Right lobe of liver (tissue), 6 donors: ENCODE data around the gene HADHB. TPM values are rescaled to one million over a fixed set of nuclear protein-coding genes. Genes with fewer than 3 reads are reported as not detected.

Source experiments
- ATAC-seq, 4 donors: fragments of 200-7000 bp; cut with Tn5 transposase; one replicate each; pipeline ENCODE4 v1.9.1; 2020; ENCODE audit warnings: mild to moderate bottlenecking in 4 of 4, moderate library complexity in 4 of 4
- DNase-seq, 3 donors: peaks; one replicate each; pipeline ENCODE4 v3.0.0-alpha.2; 2020
- H3K27ac ChIP-seq, 3 donors: fragments of 200-600 bp; one replicate each; pipeline ENCODE4 v1.8.0; 2022
- H3K27me3 ChIP-seq, 2 donors: fragments of 200-600 bp; one replicate each; pipeline ENCODE4 v1.8.0; 2022
- H3K36me3 ChIP-seq, 4 donors: fragments of 200-600 bp; sonication (generic) in 1 of 4; one replicate each; pipeline versions ENCODE4 v1.5.1 to v1.8.0; 2017 to 2022; ENCODE audit warnings: control low read depth in 1 of 4
- H3K4me1 ChIP-seq, 4 donors: fragments of 200-600 bp; sonication (generic) in 1 of 4; one replicate each; pipeline versions ENCODE4 v1.5.1 to v1.8.0; 2017 to 2022; ENCODE audit warnings: control low read depth in 1 of 4
- H3K4me3 ChIP-seq, 3 donors: fragments of 200-600 bp; one replicate each; pipeline ENCODE4 v1.8.0; 2022
- H3K9me3 ChIP-seq, 4 donors: fragments of 200-600 bp; sonication (generic) in 1 of 4; one replicate each; pipeline versions ENCODE4 v1.5.1 to v1.8.0; 2017 to 2022; ENCODE audit warnings: control low read depth in 1 of 4
- POLR2A ChIP-seq: fragments of 450-650 bp; IDR thresholded peaks from one replicate; pipeline ENCODE4 v1.6.1; 2017; ENCODE audit warnings: antibody characterized with exemption, mild to moderate bottlenecking
- WGBS: methylation state at CpG from one replicate; pipeline ENCODE4 v1.1.6; 2018; ENCODE audit warnings: low coverage, low lambda C conversion rate; ENCODE audit not compliant: insufficient coverage; ENCODE audit errors: missing lambda C conversion rate; 5-methylcytosine and 5-hydroxymethylcytosine counted together
- intact Hi-C, 2 donors: fragments of 100-400 bp; cut with DNase I; formaldehyde crosslinking; loops; one replicate each; pipeline versions ENCODE4 v1.11.2 to v1.14.1; 2022
- total RNA-seq, 6 experiments: library from RNA; depleted of rRNA in 2 of 6; stranded (reverse); fragments of >200 nt in 2 of 6; fragmentation: NEBNext Ultra II Directional in 3 of 6; extraction: Animal tissue kit (Norgen Biotek cat#: 25700) in 3 of 6; gene quantifications; one replicate each; pipeline versions ENCODE4 v1.1.0 to v1.2.4, GENCODE V29; 2016 to 2023
- TF ChIP-seq, protein P1 (sequence below), 4 donors: fragments of 200-600 bp in 3 of 4; fragments of 450-650 bp in 1 of 4; IDR thresholded peaks; one replicate each; pipeline versions ENCODE4 v1.5.1 to v1.8.0; 2016 to 2022; ENCODE audit warnings: antibody characterized with exemption in 4 of 4, mild to moderate bottlenecking in 2 of 4
- donor health status: DM: no; HTN: yes; CAD: no.
- donor health status: DM: no; HTN: no; CAD: no.
- donor health status: DM: no; HTN: no; CAD: no.
- donor health status: DM: no; HTN: yes; CAD: no.
- donor health status: DM: no; HTN: yes; CAD: no.

Gene HADHB
- total RNA-seq, 6 experiments from 2014 or later = 129 to 295 (median 219) TPM

GRCh38 chr2:26290001-26290400 is 45.3 kb downstream of the HADHB start:
- DNase-seq (no peak), ATAC-seq (no peak)
- WGBS = 30% methylated on average over 1 of the region's 1 CpG
- no peak overlapping the region for H3K4me3 ChIP-seq
- peaks cover 0 to 6% (median 2%) of the 10 kb centered on the region in 4 donors for H3K4me1 ChIP-seq
- H3K9me3 ChIP-seq = no peaks in the 10 kb centered on the region
- H3K27me3 ChIP-seq = no peaks in the 10 kb centered on the region
- intact Hi-C loops = no loop called here
- H3K36me3 ChIP-seq = peaks cover 0 to 24% (median 17%) of the 10 kb centered on the region in 4 donors
- no peak for TF ChIP-seq POLR2A
- TF ChIP-seq, protein P1, sequence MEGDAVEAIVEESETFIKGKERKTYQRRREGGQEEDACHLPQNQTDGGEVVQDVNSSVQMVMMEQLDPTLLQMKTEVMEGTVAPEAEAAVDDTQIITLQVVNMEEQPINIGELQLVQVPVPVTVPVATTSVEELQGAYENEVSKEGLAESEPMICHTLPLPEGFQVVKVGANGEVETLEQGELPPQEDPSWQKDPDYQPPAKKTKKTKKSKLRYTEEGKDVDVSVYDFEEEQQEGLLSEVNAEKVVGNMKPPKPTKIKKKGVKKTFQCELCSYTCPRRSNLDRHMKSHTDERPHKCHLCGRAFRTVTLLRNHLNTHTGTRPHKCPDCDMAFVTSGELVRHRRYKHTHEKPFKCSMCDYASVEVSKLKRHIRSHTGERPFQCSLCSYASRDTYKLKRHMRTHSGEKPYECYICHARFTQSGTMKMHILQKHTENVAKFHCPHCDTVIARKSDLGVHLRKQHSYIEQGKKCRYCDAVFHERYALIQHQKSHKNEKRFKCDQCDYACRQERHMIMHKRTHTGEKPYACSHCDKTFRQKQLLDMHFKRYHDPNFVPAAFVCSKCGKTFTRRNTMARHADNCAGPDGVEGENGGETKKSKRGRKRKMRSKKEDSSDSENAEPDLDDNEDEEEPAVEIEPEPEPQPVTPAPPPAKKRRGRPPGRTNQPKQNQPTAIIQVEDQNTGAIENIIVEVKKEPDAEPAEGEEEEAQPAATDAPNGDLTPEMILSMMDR (IDR thresholded peaks at IDR 0.05) = no peak
- no peak overlapping the region for H3K27ac ChIP-seq

- intact Hi-C loops = no loop called here
- DNase-seq = no peak
- ATAC-seq = peak in 1 of 4 donors; percentile 35
Measured at GRCh38 chr2:26292646-26293045, 47.9 kb downstream of the HADHB start.

GRCh38 chr2:26295511-26295910 is 50.8 kb downstream of the HADHB start:
- intact Hi-C loops = no loop called here
- Histone ChIP-seq H3K27ac (no peak overlapping the region), H3K4me1 (no peaks in the 10 kb centered on the region), H3K9me3 (no peaks in the 10 kb centered on the region), H3K36me3 (no peaks in the 10 kb centered on the region), H3K27me3 (no peaks in the 10 kb centered on the region), H3K4me3 (no peak overlapping the region)
- TF ChIP-seq, protein P1 (IDR thresholded peaks at IDR 0.05) = no peak
- TF ChIP-seq POLR2A = no peak
- 40% methylated on average over 1 of the region's 1 CpG for WGBS
- DNase-seq = no peak
- no peak for ATAC-seq

More at GRCh38 chr2:26292646-26293045, 47.9 kb downstream of the HADHB start:
- H3K9me3 ChIP-seq = no peaks in the 10 kb centered on the region
- H3K27ac ChIP-seq = no peak overlapping the region
- peaks cover 0 to 6% (median 0%) of the 10 kb centered on the region in 4 donors for H3K4me1 ChIP-seq
- peaks cover 0 to 5% (median 4%) of the 10 kb centered on the region in 4 donors for H3K36me3 ChIP-seq
- no peaks in the 10 kb centered on the region for H3K27me3 ChIP-seq
- no peak overlapping the region for H3K4me3 ChIP-seq
- 76% methylated on average over 5 of the region's 6 CpGs for WGBS
- TF ChIP-seq, protein P1 (IDR thresholded peaks at IDR 0.05) = no peak
- no peak for TF ChIP-seq POLR2A

- H3K27me3 ChIP-seq = no peaks in the 10 kb centered on the region
- no peaks in the 10 kb centered on the region for H3K4me1 ChIP-seq
- whole genome bisulfite sequencing = 87% methylated on average over 3 of the region's 3 CpGs
- intact Hi-C loops = no loop called here
- no peak overlapping the region for H3K27ac ChIP-seq
- H3K4me3 ChIP-seq = no peak overlapping the region
- no peak for TF ChIP-seq POLR2A
- TF ChIP-seq, protein P1 (IDR thresholded peaks at IDR 0.05) = no peak
- H3K36me3 ChIP-seq = no peaks in the 10 kb centered on the region
- ATAC-seq (no peak), DNase-seq (no peak)
- H3K9me3 ChIP-seq = no peaks in the 10 kb centered on the region
Measured at GRCh38 chr2:26297061-26297460, 52.3 kb downstream of the HADHB start.

- Histone ChIP-seq H3K27me3 (no peaks in the 10 kb centered on the region), H3K4me3 (peak overlapping the region in 2 of 3 donors; percentile 65 to 69), H3K4me1 (no peaks in the 10 kb centered on the region), H3K27ac (peak overlapping the region; percentile 60 to 89 (median 83)), H3K9me3 (no peaks in the 10 kb centered on the region), H3K36me3 (no peaks in the 10 kb centered on the region)
- intact Hi-C loops = no loop called here
- TF ChIP-seq POLR2A = no peak
- TF ChIP-seq, protein P1 (IDR thresholded peaks at IDR 0.05) = no peak
- no peak for DNase-seq
- peak in 1 of 4 donors; percentile 13 for ATAC-seq
- WGBS = 55% methylated on average over 9 of the region's 17 CpGs
Measured at GRCh38 chr2:26298286-26298637, 53.5 kb downstream of the HADHB start.
